OCI-LY7 (cell line): ENCODE results near the gene FAM193A.
"Not testable (repeated sequence)": the region's sequence is repeated elsewhere in the genome, so short reads cannot be mapped to it uniquely, and the experiment has no call there.

ENCODE experiments used
- EZH2phosphoT487 ChIP-seq: fragments of 200-600 bp; sonication (generic); IDR thresholded peaks from 2 replicates; pipeline ENCODE4 v1.6.1; 2018; ENCODE audit warnings: low read depth, borderline replicate concordance, mild to moderate bottlenecking, mixed run types, antibody characterized with exemption, low read length, moderate library complexity, mixed read lengths
- TF ChIP-seq, protein P1 (sequence below): fragments of 200-600 bp; sonication (generic); conservative IDR thresholded peaks from 2 replicates; pipeline ENCODE4 v1.5.1; 2014; ENCODE audit warnings: mild to moderate bottlenecking, antibody characterized with exemption, low read length, moderate library complexity, mixed read lengths

- TF ChIP-seq, protein P1, sequence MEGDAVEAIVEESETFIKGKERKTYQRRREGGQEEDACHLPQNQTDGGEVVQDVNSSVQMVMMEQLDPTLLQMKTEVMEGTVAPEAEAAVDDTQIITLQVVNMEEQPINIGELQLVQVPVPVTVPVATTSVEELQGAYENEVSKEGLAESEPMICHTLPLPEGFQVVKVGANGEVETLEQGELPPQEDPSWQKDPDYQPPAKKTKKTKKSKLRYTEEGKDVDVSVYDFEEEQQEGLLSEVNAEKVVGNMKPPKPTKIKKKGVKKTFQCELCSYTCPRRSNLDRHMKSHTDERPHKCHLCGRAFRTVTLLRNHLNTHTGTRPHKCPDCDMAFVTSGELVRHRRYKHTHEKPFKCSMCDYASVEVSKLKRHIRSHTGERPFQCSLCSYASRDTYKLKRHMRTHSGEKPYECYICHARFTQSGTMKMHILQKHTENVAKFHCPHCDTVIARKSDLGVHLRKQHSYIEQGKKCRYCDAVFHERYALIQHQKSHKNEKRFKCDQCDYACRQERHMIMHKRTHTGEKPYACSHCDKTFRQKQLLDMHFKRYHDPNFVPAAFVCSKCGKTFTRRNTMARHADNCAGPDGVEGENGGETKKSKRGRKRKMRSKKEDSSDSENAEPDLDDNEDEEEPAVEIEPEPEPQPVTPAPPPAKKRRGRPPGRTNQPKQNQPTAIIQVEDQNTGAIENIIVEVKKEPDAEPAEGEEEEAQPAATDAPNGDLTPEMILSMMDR = not testable (repeated sequence)
- TF ChIP-seq EZH2phosphoT487 = not testable (repeated sequence)
Observed at GRCh38 chr4:2679762-2680161, 143.3 kb downstream of the FAM193A start.
